Gastroesophageal sphincter (tissue), 4 donors: ENCODE measurements around the gene DBN1. TPM values are rescaled to one million over a fixed set of nuclear protein-coding genes. Genes with fewer than 3 reads are reported as not detected.

Experiments used
- ATAC-seq: fragments of 150-250 bp; one replicate; pipeline ENCODE4 v1.9.1; 2016; ENCODE audit warnings: mild to moderate bottlenecking, moderate library complexity
- H3K27ac ChIP-seq, 4 donors: fragments of 200-600 bp; sonication (generic) in 3 of 4; 1 replicate in 3 of 4; 2 replicates in 1 of 4; pipeline ENCODE4 v1.5.1; 2016 to 2019
- H3K27me3 ChIP-seq: fragments of 200-600 bp; sonication (generic); one replicate; pipeline ENCODE4 v1.5.1; 2019
- H3K36me3 ChIP-seq, 2 donors: fragments of 200-600 bp; sonication (generic); one replicate each; pipeline ENCODE4 v1.5.1; 2019; ENCODE audit warnings: control low read depth in 1 of 2
- H3K4me1 ChIP-seq, 3 donors: fragments of 200-600 bp; sonication (generic); 1 replicate in 2 of 3; 2 replicates in 1 of 3; pipeline ENCODE4 v1.5.1; 2016 to 2019; ENCODE audit warnings: control low read depth in 2 of 3
- H3K4me3 ChIP-seq, 2 donors: fragments of 200-600 bp; sonication (generic); one replicate each; pipeline ENCODE4 v1.5.1; 2019; ENCODE audit warnings: mild to moderate bottlenecking in 1 of 2, moderate library complexity in 1 of 2
- H3K9me3 ChIP-seq, 3 donors: fragments of 200-600 bp; sonication (generic); one replicate each; pipeline ENCODE4 v1.5.1; 2017 to 2019; ENCODE audit warnings: control low read depth in 2 of 3
- CTCF ChIP-seq, 4 experiments: fragments of 200-600 bp in 2 of 4; fragments of 450-650 bp in 2 of 4; sonication (generic) in 1 of 4; IDR thresholded peaks; one replicate each; pipeline ENCODE4 v1.5.1; 2017 to 2019; ENCODE audit warnings: antibody characterized with exemption in 4 of 4, mild to moderate bottlenecking in 2 of 4, moderate library complexity in 2 of 4
- EP300 ChIP-seq: sonication (generic); formaldehyde crosslinking; IDR thresholded peaks from one replicate; pipeline ENCODE4 v1.6.1; 2017; ENCODE audit warnings: antibody characterized with exemption, mild to moderate bottlenecking
- POLR2A ChIP-seq, 2 donors: fragments of 450-650 bp; IDR thresholded peaks; one replicate each; pipeline ENCODE4 v1.6.1; 2017; ENCODE audit warnings: antibody characterized with exemption in 2 of 2, mild to moderate bottlenecking in 2 of 2, moderate library complexity in 1 of 2
- POLR2AphosphoS5 ChIP-seq: sonication (generic); formaldehyde crosslinking; IDR thresholded peaks from one replicate; pipeline ENCODE4 v1.6.1; 2017; ENCODE audit warnings: antibody characterized with exemption
- WGBS, 2 donors: methylation state at CpG; one replicate each; pipeline ENCODE4 v1.1.5; 2018; ENCODE audit warnings: low coverage in 1 of 2; 5-methylcytosine and 5-hydroxymethylcytosine counted together
- total RNA-seq, 4 donors: library from RNA; depleted of rRNA; stranded (reverse); fragments of >200 nt; gene quantifications; one replicate each; pipeline ENCODE4 v1.1.0, GENCODE V29; 2016

DBN1 gene
- total RNA-seq, 4 donors from 2014 or later = 87.1 to 154 (median 124) TPM

GRCh38 chr5:177432143-177432838 lies 41.1 kb downstream of the DBN1 start:
- no CpG with 5 or more reads among the region's 18 CpGs for WGBS, 2 donors
- no peaks in the 10 kb centered on the region for H3K9me3 ChIP-seq
- no peak overlapping the region for H3K4me3 ChIP-seq
- no peak for TF ChIP-seq CTCF (IDR thresholded peaks at IDR 0.05)
- no peak for TF ChIP-seq EP300
- no peak for TF ChIP-seq POLR2AphosphoS5
- TF ChIP-seq POLR2A (IDR thresholded peaks at IDR 0.05) = no peak
- H3K4me1 ChIP-seq = peaks cover 0 to 56% (median 12%) of the 10 kb centered on the region in 3 donors
- peaks cover 0 to 74% of the 10 kb centered on the region in 2 donors for H3K36me3 ChIP-seq
- H3K27ac ChIP-seq = peak overlapping the region in 2 of 4 donors; percentile 17 to 35
- no peak for ATAC-seq
- H3K27me3 ChIP-seq = no peaks in the 10 kb centered on the region

- Histone ChIP-seq H3K4me1 (peaks cover 0 to 61% (median 14%) of the 10 kb centered on the region in 3 donors), H3K27me3 (no peaks in the 10 kb centered on the region), H3K36me3 (peaks cover 0 to 67% of the 10 kb centered on the region in 2 donors), H3K4me3 (no peak overlapping the region), H3K27ac (peak overlapping the region in 3 of 4 donors; percentile 6 to 35 (median 17)), H3K9me3 (no peaks in the 10 kb centered on the region)
- WGBS, 2 donors = 80% methylated on average over 1 of the region's 29 CpGs; no CpG with 5 or more reads in 1 of the 2 donors
- TF ChIP-seq CTCF (IDR thresholded peaks at IDR 0.05) (no peak), POLR2A (IDR thresholded peaks at IDR 0.05) (no peak), POLR2AphosphoS5 (no peak), EP300 (no peak)
- no peak for ATAC-seq
These were observed 41.9 kb downstream of the DBN1 start for GRCh38 chr5:177431317-177432142.

GRCh38 chr5:177430972-177431316 lies 42.5 kb downstream of the DBN1 start:
- peaks cover 0 to 61% (median 14%) of the 10 kb centered on the region in 3 donors for H3K4me1 ChIP-seq
- 80% methylated on average over 1 of the region's 7 CpGs; no CpG with 5 or more reads in 1 of the 2 donors for WGBS, 2 donors
- H3K36me3 ChIP-seq = peaks cover 0 to 61% of the 10 kb centered on the region in 2 donors

GRCh38 chr5:177430140-177430951 lies 43.1 kb downstream of the DBN1 start:
- no peak for ATAC-seq
- 81 to 91% methylated on average over 6 to 14 of the region's 26 CpGs for WGBS, 2 donors
- Histone ChIP-seq H3K27me3 (no peaks in the 10 kb centered on the region), H3K9me3 (no peaks in the 10 kb centered on the region), H3K4me3 (no peak overlapping the region), H3K36me3 (peaks cover 0 to 55% of the 10 kb centered on the region in 2 donors), H3K4me1 (peaks cover 0 to 65% (median 14%) of the 10 kb centered on the region in 3 donors), H3K27ac (no peak overlapping the region)
- TF ChIP-seq CTCF (IDR thresholded peaks at IDR 0.05) (no peak), POLR2A (IDR thresholded peaks at IDR 0.05) (no peak), EP300 (no peak), POLR2AphosphoS5 (no peak)

More at GRCh38 chr5:177430972-177431316, 42.5 kb downstream of the DBN1 start:
- no peak for TF ChIP-seq POLR2AphosphoS5
- TF ChIP-seq POLR2A (IDR thresholded peaks at IDR 0.05) = no peak
- ATAC-seq = no peak
- no peaks in the 10 kb centered on the region for H3K9me3 ChIP-seq
- H3K4me3 ChIP-seq = no peak overlapping the region
- peak overlapping the region in 2 of 4 donors; percentile 6 to 17 for H3K27ac ChIP-seq
- no peaks in the 10 kb centered on the region for H3K27me3 ChIP-seq
